Smooth muscle cell (in vitro differentiated cells): ENCODE measurements around the gene BOC. TPM values are rescaled to one million over a fixed set of nuclear protein-coding genes. Genes with fewer than 3 reads are reported as not detected.
A peak's percentile ranks its signal among the peaks of the same experiment; 100 is the strongest.

Source experiments
- DNase-seq: peaks from one replicate; lab custom pipeline; 2025; ENCODE audit not compliant: unreplicated experiment; lab: John Stamatoyannopoulos, UW
- H2AFZ ChIP-seq: fragments of 200-600 bp; sonication (generic); 2 replicates; pipeline ENCODE4 v1.6.0; 2016; ENCODE audit warnings: antibody characterized with exemption, low read depth, mild to moderate bottlenecking
- H3F3A ChIP-seq: fragments of 200-600 bp; sonication (generic); 2 replicates; pipeline ENCODE4 v1.6.0; 2017; ENCODE audit warnings: antibody characterized with exemption, low read depth
- H3K27ac ChIP-seq: fragments of 200-600 bp; sonication (generic); 2 replicates; pipeline ENCODE4 v1.5.1; 2016; ENCODE audit warnings: low read depth, mild to moderate bottlenecking
- H3K27me3 ChIP-seq: fragments of 200-600 bp; sonication (generic); 2 replicates; pipeline ENCODE4 v1.6.1; 2016; ENCODE audit warnings: low read depth, mild to moderate bottlenecking
- H3K36me3 ChIP-seq: fragments of 200-600 bp; sonication (generic); 2 replicates; pipeline ENCODE4 v1.5.1; 2016; ENCODE audit warnings: low read depth
- H3K4me1 ChIP-seq: fragments of 200-600 bp; sonication (generic); 2 replicates; pipeline ENCODE4 v1.5.1; 2016; ENCODE audit warnings: low read depth
- H3K4me2 ChIP-seq: fragments of 200-600 bp; sonication (generic); 2 replicates; pipeline ENCODE4 v1.6.0; 2016; ENCODE audit warnings: mild to moderate bottlenecking
- H3K4me3 ChIP-seq: fragments of 200-600 bp; sonication (generic); 2 replicates; pipeline ENCODE4 v1.5.1; 2016; ENCODE audit warnings: mild to moderate bottlenecking
- H3K79me2 ChIP-seq: fragments of 200-600 bp; sonication (generic); 2 replicates; pipeline ENCODE4 v1.6.0; 2016; ENCODE audit warnings: low read depth, mild to moderate bottlenecking
- H3K9ac ChIP-seq: fragments of 200-600 bp; sonication (generic); 2 replicates; pipeline ENCODE4 v1.6.0; 2016; ENCODE audit warnings: low read depth
- H3K9me3 ChIP-seq: fragments of 200-600 bp; sonication (generic); replicated peaks from 2 replicates; pipeline ENCODE4 v1.5.1; 2016; ENCODE audit warnings: low read depth
- H4K20me1 ChIP-seq: fragments of 200-600 bp; sonication (generic); 2 replicates; pipeline ENCODE4 v1.6.0; 2016; ENCODE audit warnings: low read depth
- WGBS: methylation state at CpG from one replicate; pipeline ENCODE4 v1.1.7; 2016; ENCODE audit warnings: low lambda C conversion rate; 5-methylcytosine and 5-hydroxymethylcytosine counted together
- polyA plus RNA-seq: library from polyadenylated mRNA; unstranded; fragments of >200 nt; fragmentation: Nextera tagmentation; extraction: Ambion mirVana; gene quantifications from 2 replicates; pipeline ENCODE4 v1.2.1, GENCODE V29; 2016
- total RNA-seq: library from RNA; depleted of rRNA; stranded (reverse); fragments of >200 nt; gene quantifications from 2 replicates; pipeline ENCODE4 v1.2.3, GENCODE V29; 2014
- TF ChIP-seq, protein P1 (sequence below): fragments of 200-600 bp; sonication (generic); IDR thresholded peaks from 2 replicates; pipeline ENCODE4 v1.5.1; 2017; ENCODE audit warnings: borderline replicate concordance, mild to moderate bottlenecking, antibody characterized with exemption; ENCODE audit not compliant: insufficient read depth, poor library complexity, severe bottlenecking

Gene BOC
- total and polyA plus RNA-seq, 2 experiments from 2014 or later = 19.5 to 31.2 TPM

DNA sequence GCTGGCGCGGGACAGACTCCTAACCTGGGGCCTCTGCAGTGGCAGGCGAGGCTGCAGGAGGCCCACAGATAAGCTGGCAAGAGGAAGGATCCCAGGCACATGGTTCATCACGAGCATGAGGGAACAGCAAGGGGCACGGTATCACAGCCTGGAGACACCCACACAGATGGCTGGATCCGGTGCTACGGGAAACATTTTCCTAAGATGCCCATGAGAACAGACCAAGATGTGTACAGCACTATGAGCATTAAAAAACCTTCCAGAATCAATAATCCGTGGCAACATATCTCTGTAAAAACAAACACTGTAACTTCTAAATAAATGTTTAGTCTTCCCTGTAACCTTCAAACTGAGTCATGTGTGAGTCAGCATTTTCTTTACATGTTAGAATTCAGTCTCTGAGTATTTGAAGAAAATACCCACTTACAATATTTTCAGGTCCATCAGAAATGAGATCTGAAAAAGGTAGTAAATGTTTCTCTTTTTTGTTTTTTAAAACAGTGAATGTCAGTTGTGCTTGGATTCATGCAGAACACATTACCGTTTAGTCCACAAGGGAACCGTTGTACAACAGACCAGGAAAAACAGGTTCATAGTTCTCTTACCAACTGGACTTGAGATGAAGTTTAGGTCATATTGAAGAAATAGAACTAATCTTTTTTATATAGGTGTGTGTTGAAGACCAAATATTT is 75.9 kb downstream of the BOC start:
- Histone ChIP-seq H3K9ac (peak overlapping the region; percentile 52), H3F3A (peaks cover 37% of the 10 kb centered on the region), H2AFZ (no peak overlapping the region), H3K4me1 (peaks cover 21% of the 10 kb centered on the region), H3K4me2 (peak overlapping the region; percentile 54), H3K27ac (peak overlapping the region; percentile 88), H3K27me3 (no peaks in the 10 kb centered on the region), H3K4me3 (no peak overlapping the region), H4K20me1 (no peaks in the 10 kb centered on the region), H3K36me3 (no peaks in the 10 kb centered on the region), H3K9me3 (no peaks in the 10 kb centered on the region), H3K79me2 (no peaks in the 10 kb centered on the region)
- TF ChIP-seq, protein P1, sequence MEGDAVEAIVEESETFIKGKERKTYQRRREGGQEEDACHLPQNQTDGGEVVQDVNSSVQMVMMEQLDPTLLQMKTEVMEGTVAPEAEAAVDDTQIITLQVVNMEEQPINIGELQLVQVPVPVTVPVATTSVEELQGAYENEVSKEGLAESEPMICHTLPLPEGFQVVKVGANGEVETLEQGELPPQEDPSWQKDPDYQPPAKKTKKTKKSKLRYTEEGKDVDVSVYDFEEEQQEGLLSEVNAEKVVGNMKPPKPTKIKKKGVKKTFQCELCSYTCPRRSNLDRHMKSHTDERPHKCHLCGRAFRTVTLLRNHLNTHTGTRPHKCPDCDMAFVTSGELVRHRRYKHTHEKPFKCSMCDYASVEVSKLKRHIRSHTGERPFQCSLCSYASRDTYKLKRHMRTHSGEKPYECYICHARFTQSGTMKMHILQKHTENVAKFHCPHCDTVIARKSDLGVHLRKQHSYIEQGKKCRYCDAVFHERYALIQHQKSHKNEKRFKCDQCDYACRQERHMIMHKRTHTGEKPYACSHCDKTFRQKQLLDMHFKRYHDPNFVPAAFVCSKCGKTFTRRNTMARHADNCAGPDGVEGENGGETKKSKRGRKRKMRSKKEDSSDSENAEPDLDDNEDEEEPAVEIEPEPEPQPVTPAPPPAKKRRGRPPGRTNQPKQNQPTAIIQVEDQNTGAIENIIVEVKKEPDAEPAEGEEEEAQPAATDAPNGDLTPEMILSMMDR = no peak
- peak; percentile 6 for DNase-seq
- WGBS = 38% methylated on average over 10 of the region's 10 CpGs

DNA sequence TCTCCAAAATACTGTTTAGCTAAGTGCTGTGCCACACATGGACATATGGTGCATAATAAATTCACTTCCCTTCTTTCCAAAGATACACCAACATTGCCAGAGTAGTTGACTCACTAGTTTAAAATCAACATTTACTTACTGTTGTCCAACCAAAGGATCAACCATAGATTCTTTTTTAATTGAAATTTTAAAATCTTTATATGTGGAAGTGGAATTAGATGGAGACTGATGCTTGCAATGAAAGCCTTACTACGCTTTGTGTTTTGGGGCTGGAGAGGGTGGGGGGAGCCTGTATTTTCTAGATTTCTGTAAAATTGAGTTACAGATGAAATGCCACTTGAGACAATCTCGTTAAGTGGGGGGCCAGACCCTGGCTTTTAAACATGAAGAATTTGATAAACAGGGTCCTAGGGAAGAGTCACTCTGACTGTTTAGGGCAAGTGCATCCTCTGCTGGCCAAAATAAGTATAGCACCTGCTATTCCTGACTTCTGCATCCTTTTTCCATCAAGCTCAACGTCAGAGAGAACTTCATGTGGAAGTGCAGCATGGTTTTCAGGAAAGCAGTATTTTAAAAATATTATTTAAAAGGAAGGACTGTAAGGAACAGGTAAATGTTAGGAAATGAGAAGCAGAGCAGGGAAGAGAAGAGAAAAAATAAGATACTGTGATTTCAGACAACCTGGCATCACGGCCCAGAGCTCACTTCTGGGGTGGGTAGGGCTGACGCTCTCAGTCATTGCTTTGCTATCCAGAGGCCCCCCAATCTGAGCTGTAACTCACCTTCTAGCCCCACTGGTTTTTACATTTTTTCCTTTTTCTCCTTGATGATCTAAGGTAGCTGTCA is 76.7 kb downstream of the BOC start:
- peak; percentile 10 for DNase-seq
- Histone ChIP-seq H3F3A (peaks cover 37% of the 10 kb centered on the region), H3K27me3 (no peaks in the 10 kb centered on the region), H3K4me1 (peaks cover 21% of the 10 kb centered on the region), H3K27ac (peak overlapping the region; percentile 88), H3K36me3 (no peaks in the 10 kb centered on the region), H3K4me3 (no peak overlapping the region), H2AFZ (no peak overlapping the region), H3K9me3 (no peaks in the 10 kb centered on the region), H3K4me2 (peak overlapping the region; percentile 54), H3K9ac (peak overlapping the region; percentile 35), H3K79me2 (no peaks in the 10 kb centered on the region), H4K20me1 (no peaks in the 10 kb centered on the region)
- 60% methylated on average over 5 of the region's 5 CpGs for WGBS
- TF ChIP-seq, protein P1 = peak; percentile 96

DNA sequence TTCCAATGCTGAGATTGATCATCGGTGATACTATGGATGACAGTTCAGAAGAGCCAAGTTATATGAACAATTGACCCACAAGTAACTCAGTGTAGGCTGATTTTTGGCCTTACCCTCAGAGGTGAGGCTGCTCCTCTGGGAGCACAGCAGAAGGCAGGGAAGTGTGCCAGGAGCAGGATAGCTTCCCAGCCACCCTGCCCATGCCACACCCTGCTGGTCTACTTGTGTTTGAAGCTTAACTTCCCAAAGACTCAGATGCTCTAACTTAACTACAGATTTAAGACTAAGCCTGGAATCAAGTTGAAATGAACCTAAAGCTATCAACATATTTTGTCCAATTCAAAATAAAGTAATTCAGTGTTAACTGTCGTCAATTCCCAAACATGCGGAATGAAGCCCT is 77.5 kb downstream of the BOC start:
- Histone ChIP-seq H3K79me2 (no peaks in the 10 kb centered on the region), H2AFZ (no peak overlapping the region), H3K9ac (no peak overlapping the region), H3K27ac (no peak overlapping the region), H3K27me3 (no peaks in the 10 kb centered on the region), H3K36me3 (no peaks in the 10 kb centered on the region), H3K4me2 (no peak overlapping the region), H3K9me3 (no peaks in the 10 kb centered on the region), H3F3A (peaks cover 37% of the 10 kb centered on the region), H3K4me3 (no peak overlapping the region), H4K20me1 (no peaks in the 10 kb centered on the region), H3K4me1 (peaks cover 21% of the 10 kb centered on the region)
- DNase-seq = no peak
- WGBS = 92% methylated on average over 3 of the region's 3 CpGs
- TF ChIP-seq, protein P1 = no peak
